Activated naive CD8-positive, alpha-beta T cell treated with anti-CD3 and anti-CD28 coated beads, Interleukin-2, amount 10 ng/mL, durations not matched to agents 7 days and 5 days (primary cell): ENCODE measurements around the gene TENT4B. TPM values are rescaled to one million over a fixed set of nuclear protein-coding genes. Genes with fewer than 3 reads are reported as not detected.

ENCODE experiments used
- ATAC-seq: fragments of 150-1000 bp; cut with Tn5 transposase; one replicate; pipeline ENCODE4 v1.10.0; 2021; ENCODE audit warnings: low read depth, moderate library complexity
- POLR2A ChIA-PET: fragments of 350-600 bp; sonication (Branson Sonifier 250); formaldehyde crosslinking; loops from one replicate; lab custom pipeline; 2021; ENCODE audit warnings: antibody characterized with exemption; lab: Charles Lee
- DNase-seq: peaks from one replicate; pipeline ENCODE4 v3.0.0; 2021
- H3K27ac Mint-ChIP-seq: one replicate; pipeline ENCODE4 v1.8.0; 2022; ENCODE audit warnings: mild to moderate bottlenecking, mixed read lengths
- H3K27me3 Mint-ChIP-seq: one replicate; pipeline ENCODE4 v1.8.0; 2022; ENCODE audit warnings: mild to moderate bottlenecking, moderate library complexity, mixed read lengths
- H3K36me3 Mint-ChIP-seq: one replicate; pipeline ENCODE4 v1.8.0; 2021; ENCODE audit warnings: mild to moderate bottlenecking, mixed read lengths
- H3K4me1 Mint-ChIP-seq: one replicate; pipeline ENCODE4 v1.8.0; 2021; ENCODE audit warnings: mixed read lengths
- H3K4me3 Mint-ChIP-seq: one replicate; pipeline ENCODE4 v1.8.0; 2022; ENCODE audit warnings: mild to moderate bottlenecking, moderate library complexity, mixed read lengths
- H3K9me3 Mint-ChIP-seq: one replicate; pipeline ENCODE4 v1.8.0; 2021; ENCODE audit warnings: mixed read lengths
- total RNA-seq, 2 experiments: library from RNA; stranded (reverse); gene quantifications; one replicate each; pipeline ENCODE4 v1.2.3, GENCODE V29; 2021

The TENT4B gene
- total RNA-seq, 2 experiments from 2014 or later = 18.0 TPM

- H3K4me1 Mint-ChIP-seq = peaks cover 19% of the 10 kb centered on the region
- H3K27ac Mint-ChIP-seq = no peak overlapping the region
- ATAC-seq = no peak
- POLR2A ChIA-PET = interaction anchor here (1.2 to 2.6 kb wide), 4 partner anchors 13 to 184 kb away, joined by 4 to 20 read pairs (median 10); partner anchors contain the start of genes CNEP1R1 and HEATR3
- H3K36me3 Mint-ChIP-seq = peaks cover 1% of the 10 kb centered on the region
- H3K27me3 Mint-ChIP-seq = no peaks in the 10 kb centered on the region
- H3K4me3 Mint-ChIP-seq = no peak overlapping the region
- DNase-seq = no peak
- H3K9me3 Mint-ChIP-seq = no peaks in the 10 kb centered on the region
Observed at GRCh38 chr16:50209546-50210265, 56.6 kb downstream of the TENT4B start.

GRCh38 chr16:50210266-50211038 is 57.3 kb downstream of the TENT4B start:
- Mint-ChIP-seq H3K4me1 (peaks cover 24% of the 10 kb centered on the region), H3K27me3 (no peaks in the 10 kb centered on the region), H3K27ac (peak overlapping the region; percentile 68), H3K4me3 (no peak overlapping the region), H3K9me3 (no peaks in the 10 kb centered on the region), H3K36me3 (peaks cover 1% of the 10 kb centered on the region)
- DNase-seq (peak; percentile 64), ATAC-seq (peak; percentile 95)
- POLR2A ChIA-PET = interaction anchor here (0.5 to 2.6 kb wide), 6 partner anchors 13 to 455 kb away, joined by 3 to 20 read pairs (median 6); partner anchors contain the start of genes CNEP1R1 and HEATR3

DNA sequence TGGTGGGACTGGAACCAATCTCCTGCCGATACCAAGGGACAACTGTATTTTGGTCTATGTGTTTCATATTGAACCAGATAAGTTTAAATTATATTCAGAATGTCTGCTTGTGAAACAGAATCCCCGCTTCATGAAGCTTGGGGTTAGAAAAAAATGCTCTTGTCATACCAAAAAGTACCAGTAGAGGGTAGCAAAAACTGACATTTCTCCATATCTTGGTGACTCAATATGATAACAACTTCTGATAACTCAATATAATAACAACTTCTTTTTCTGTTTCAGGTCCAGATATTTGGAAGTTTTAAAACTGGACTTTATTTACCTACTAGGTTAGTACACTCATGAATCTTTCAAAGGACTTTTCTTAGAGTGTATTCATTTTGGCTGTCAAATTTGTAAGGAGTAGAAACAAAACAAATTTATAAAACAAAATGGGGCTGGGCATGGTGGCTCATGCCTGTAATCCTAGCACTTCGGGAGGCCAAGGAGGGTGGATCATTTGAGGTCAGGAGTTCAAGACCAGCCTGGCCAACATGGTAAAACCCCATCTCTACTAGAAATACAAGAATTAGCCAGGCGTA is 60.9 kb downstream of the TENT4B start:
- no peak overlapping the region for H3K4me3 Mint-ChIP-seq
- POLR2A ChIA-PET = interaction anchor here (1.0 to 1.4 kb wide), 4 partner anchors 17 to 451 kb away, joined by 3 to 5 read pairs (median 3); partner anchors contain the start of gene CNEP1R1
- H3K27me3 Mint-ChIP-seq = no peaks in the 10 kb centered on the region
- DNase-seq = no peak
- H3K9me3 Mint-ChIP-seq = no peaks in the 10 kb centered on the region
- H3K4me1 Mint-ChIP-seq = peaks cover 33% of the 10 kb centered on the region
- peak overlapping the region; percentile 77 for H3K27ac Mint-ChIP-seq
- ATAC-seq = peak; percentile 25
- peaks cover 7% of the 10 kb centered on the region for H3K36me3 Mint-ChIP-seq

GRCh38 chr16:50215680-50216079 is 62.6 kb downstream of the TENT4B start:
- POLR2A ChIA-PET = interaction anchor here (1.0 to 1.4 kb wide), 2 partner anchors 98 to 591 kb away, joined by 3 read pairs; no protein-coding TSS in a partner anchor
- Mint-ChIP-seq H3K9me3 (no peaks in the 10 kb centered on the region), H3K4me3 (peak overlapping the region; percentile 76), H3K36me3 (peaks cover 10% of the 10 kb centered on the region), H3K27me3 (no peaks in the 10 kb centered on the region), H3K4me1 (peaks cover 25% of the 10 kb centered on the region), H3K27ac (peak overlapping the region; percentile 87)
- ATAC-seq (no peak), DNase-seq (no peak)

DNA sequence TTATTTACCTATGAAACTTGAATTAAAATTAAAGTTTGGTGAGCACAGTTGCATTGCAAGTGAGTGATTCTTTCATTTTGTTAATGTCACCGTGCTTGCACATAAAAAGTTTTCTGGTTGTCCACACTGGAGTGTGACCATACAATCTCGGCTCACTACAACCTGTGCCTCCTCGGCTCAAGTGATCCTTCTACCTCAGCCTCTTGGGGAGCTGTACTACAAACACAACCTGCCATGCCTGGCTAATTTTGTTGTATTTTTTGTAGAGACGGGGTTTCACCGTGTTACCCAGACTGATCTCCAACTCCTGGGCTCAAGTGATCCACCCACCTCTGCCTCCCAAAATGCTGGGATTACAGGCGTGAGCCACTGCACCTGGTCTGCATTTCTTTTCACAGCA is 63.1 kb downstream of the TENT4B start:
- ATAC-seq = no peak
- H3K4me1 Mint-ChIP-seq = peaks cover 23% of the 10 kb centered on the region
- peaks cover 13% of the 10 kb centered on the region for H3K36me3 Mint-ChIP-seq
- DNase-seq = no peak
- H3K27me3 Mint-ChIP-seq = no peaks in the 10 kb centered on the region
- peak overlapping the region; percentile 87 for H3K27ac Mint-ChIP-seq
- POLR2A ChIA-PET = interaction anchor here (1.4 kb wide), 1 partner anchor 590 kb away, joined by 3 read pairs; no protein-coding TSS in a partner anchor
- H3K9me3 Mint-ChIP-seq = no peaks in the 10 kb centered on the region
- peak overlapping the region; percentile 76 for H3K4me3 Mint-ChIP-seq

DNA sequence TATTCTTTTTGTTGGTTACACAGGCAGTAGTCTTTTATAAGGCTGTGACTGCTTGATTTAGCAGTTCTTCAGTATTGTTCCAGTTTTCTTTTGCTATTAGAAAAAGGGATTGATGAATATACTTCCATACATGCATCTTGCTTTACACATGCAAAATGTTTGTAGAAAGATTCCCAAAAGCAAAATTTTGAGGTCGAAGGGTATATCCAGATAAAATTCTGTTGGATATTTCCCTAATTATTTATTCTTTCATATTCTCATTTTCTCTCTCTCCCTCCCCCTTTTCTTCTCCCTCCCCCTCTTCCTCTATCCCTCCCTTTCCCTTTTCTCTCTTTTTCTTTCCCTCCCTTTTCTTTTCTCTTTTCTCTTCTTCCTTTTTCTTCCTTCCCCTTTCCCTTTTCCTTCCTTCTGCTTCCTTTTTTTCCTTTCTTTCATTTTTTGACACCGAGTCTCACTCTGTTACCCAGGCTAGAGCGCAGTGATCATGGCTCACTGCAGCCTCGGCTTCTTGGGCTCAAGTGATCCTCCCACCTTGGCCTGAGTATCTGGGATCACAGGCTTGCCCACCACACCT is 66.4 kb downstream of the TENT4B start:
- POLR2A ChIA-PET = interaction anchor here (0.7 kb wide), 1 partner anchor 15 kb away, joined by 4 read pairs; no protein-coding TSS in a partner anchor
- ATAC-seq = no peak
- peaks cover 16% of the 10 kb centered on the region for H3K4me1 Mint-ChIP-seq
- DNase-seq = no peak
- H3K9me3 Mint-ChIP-seq = no peaks in the 10 kb centered on the region
- H3K4me3 Mint-ChIP-seq = no peak overlapping the region
- H3K27ac Mint-ChIP-seq = peak overlapping the region; percentile 5
- no peaks in the 10 kb centered on the region for H3K27me3 Mint-ChIP-seq
- peaks cover 12% of the 10 kb centered on the region for H3K36me3 Mint-ChIP-seq

DNA sequence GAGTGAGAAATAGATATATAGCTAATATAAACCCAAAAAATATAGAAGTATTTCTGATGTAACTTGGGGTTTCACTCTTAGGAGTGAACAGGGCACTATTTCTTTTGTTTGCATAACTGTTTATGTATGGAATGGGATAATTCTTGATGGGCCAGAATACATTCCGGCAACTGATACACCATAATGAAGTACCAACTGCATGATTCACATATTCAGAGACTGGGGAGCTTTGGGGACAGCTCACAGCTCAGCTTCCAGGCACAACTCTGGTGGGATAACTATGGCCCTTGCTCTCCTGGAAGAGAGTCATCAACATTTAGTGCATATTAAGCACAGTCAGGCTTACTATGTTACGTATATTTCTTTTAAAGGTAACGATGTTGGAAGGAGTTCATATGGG is 71.2 kb downstream of the TENT4B start:
- no peaks in the 10 kb centered on the region for H3K9me3 Mint-ChIP-seq
- peaks cover 24% of the 10 kb centered on the region for H3K36me3 Mint-ChIP-seq
- POLR2A ChIA-PET = no interaction called here
- H3K4me1 Mint-ChIP-seq = peaks cover 4% of the 10 kb centered on the region
- ATAC-seq (no peak), DNase-seq (no peak)
- no peaks in the 10 kb centered on the region for H3K27me3 Mint-ChIP-seq
- H3K4me3 Mint-ChIP-seq = no peak overlapping the region
- H3K27ac Mint-ChIP-seq = no peak overlapping the region

GRCh38 chr16:50227120-50227519 is 74.0 kb downstream of the TENT4B start:
- POLR2A ChIA-PET = no interaction called here
- ATAC-seq (no peak), DNase-seq (no peak)
- Mint-ChIP-seq H3K36me3 (peaks cover 24% of the 10 kb centered on the region), H3K9me3 (no peaks in the 10 kb centered on the region), H3K4me1 (peaks cover 4% of the 10 kb centered on the region), H3K4me3 (no peak overlapping the region), H3K27ac (no peak overlapping the region), H3K27me3 (no peaks in the 10 kb centered on the region)

GRCh38 chr16:50227665-50228064 is 74.6 kb downstream of the TENT4B start:
- DNase-seq = no peak

DNA sequence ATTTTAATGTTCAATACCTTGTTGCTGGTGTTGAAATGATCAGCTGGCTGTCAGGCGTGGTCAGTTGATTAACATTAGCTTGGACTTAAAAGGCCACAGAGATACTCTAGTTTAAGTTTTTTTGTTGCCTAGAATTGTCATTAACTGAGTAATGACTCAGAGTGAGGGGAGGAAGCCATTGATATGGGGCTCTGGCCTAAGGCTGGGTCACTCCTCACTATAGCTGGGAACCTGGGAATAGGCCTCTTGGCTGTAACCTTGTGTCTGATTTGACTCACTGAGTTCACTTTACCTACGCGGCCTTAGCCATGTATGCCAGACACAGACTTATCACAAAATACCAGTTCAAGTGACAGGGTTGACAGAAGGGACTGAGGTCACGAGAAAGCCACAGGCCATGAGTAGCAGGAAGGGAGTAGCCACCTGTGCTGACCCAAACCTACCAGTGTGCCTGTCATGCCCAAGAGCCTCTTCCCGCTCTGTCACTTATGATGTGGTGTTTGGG is 75.3 kb downstream of the TENT4B start:
- peaks cover 4% of the 10 kb centered on the region for H3K4me1 Mint-ChIP-seq
- no peaks in the 10 kb centered on the region for H3K9me3 Mint-ChIP-seq
- H3K4me3 Mint-ChIP-seq = no peak overlapping the region
- DNase-seq = no peak
- no peak for ATAC-seq
- POLR2A ChIA-PET = no interaction called here
- H3K27me3 Mint-ChIP-seq = no peaks in the 10 kb centered on the region
- H3K27ac Mint-ChIP-seq = no peak overlapping the region
- H3K36me3 Mint-ChIP-seq = peaks cover 24% of the 10 kb centered on the region

More at GRCh38 chr16:50227665-50228064, 74.6 kb downstream of the TENT4B start:
- ATAC-seq = no peak
- H3K36me3 Mint-ChIP-seq = peaks cover 24% of the 10 kb centered on the region
- POLR2A ChIA-PET = no interaction called here
- H3K27me3 Mint-ChIP-seq = no peaks in the 10 kb centered on the region
- H3K27ac Mint-ChIP-seq = no peak overlapping the region
- no peaks in the 10 kb centered on the region for H3K9me3 Mint-ChIP-seq
- H3K4me3 Mint-ChIP-seq = no peak overlapping the region
- peaks cover 4% of the 10 kb centered on the region for H3K4me1 Mint-ChIP-seq

GRCh38 chr16:50229149-50229726 is 76.1 kb downstream of the TENT4B start:
- Mint-ChIP-seq H3K9me3 (no peaks in the 10 kb centered on the region), H3K27me3 (no peaks in the 10 kb centered on the region), H3K4me3 (no peak overlapping the region), H3K36me3 (peaks cover 24% of the 10 kb centered on the region), H3K4me1 (peaks cover 4% of the 10 kb centered on the region), H3K27ac (no peak overlapping the region)
- ATAC-seq (no peak), DNase-seq (no peak)
- POLR2A ChIA-PET = no interaction called here

DNA sequence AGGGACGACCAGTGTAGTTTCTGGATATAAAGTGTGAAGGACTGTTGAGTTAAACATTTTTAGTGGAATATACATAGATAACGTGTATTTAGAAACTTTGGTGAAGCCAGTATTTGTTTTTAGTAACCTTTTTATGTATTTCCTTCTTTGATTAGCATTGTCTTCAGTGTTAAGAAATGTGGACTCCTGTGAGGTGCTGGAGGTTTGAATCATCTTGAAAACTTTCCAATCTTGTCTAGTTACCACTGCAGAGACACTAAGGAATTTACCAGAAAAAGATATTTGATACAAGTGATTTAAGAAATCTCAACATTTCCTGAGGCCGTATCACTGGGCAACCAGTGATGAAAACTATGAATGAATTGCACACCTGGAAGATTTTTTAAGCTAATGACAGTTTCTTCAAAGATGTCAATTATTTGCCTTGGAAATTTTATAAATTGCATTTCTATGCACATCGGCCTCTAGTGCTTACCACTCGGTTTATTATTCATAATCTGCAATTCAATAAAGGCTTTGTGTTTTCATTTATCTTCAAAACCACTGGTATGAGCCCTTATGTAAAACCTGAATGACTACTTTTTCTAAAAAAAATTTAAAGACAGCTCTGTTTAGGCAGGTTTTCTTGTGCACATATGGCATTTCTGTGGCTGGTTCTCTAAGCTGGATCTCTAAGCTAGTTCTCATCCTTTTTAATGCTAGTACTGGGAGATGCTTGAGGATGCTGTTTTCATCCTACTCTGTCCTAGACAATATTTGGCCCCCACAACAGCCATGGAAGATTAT is 81.9 kb downstream of the TENT4B start:
- peaks cover 4% of the 10 kb centered on the region for H3K27me3 Mint-ChIP-seq
- ATAC-seq = no peak
- no peak for DNase-seq
- peaks cover 4% of the 10 kb centered on the region for H3K9me3 Mint-ChIP-seq
- H3K4me3 Mint-ChIP-seq = no peak overlapping the region
- POLR2A ChIA-PET = no interaction called here
- peaks cover 3% of the 10 kb centered on the region for H3K4me1 Mint-ChIP-seq
- H3K27ac Mint-ChIP-seq = no peak overlapping the region
- peaks cover 4% of the 10 kb centered on the region for H3K36me3 Mint-ChIP-seq
